HG03103 (cell line): Measurements from ENCODE around the gene NPAS3.

Source experiments
- ATAC-seq: cut with Tn5 transposase; IDR thresholded peaks from one replicate; pipeline ENCODE4 v1.9.1; 2021; ENCODE audit warnings: low read depth; ENCODE audit not compliant: unreplicated experiment

NPAS3 gene

GRCh38 chr14:33711811-33712216, 773.1 kb downstream of the NPAS3 start:
- ATAC-seq: no peak

DNA sequence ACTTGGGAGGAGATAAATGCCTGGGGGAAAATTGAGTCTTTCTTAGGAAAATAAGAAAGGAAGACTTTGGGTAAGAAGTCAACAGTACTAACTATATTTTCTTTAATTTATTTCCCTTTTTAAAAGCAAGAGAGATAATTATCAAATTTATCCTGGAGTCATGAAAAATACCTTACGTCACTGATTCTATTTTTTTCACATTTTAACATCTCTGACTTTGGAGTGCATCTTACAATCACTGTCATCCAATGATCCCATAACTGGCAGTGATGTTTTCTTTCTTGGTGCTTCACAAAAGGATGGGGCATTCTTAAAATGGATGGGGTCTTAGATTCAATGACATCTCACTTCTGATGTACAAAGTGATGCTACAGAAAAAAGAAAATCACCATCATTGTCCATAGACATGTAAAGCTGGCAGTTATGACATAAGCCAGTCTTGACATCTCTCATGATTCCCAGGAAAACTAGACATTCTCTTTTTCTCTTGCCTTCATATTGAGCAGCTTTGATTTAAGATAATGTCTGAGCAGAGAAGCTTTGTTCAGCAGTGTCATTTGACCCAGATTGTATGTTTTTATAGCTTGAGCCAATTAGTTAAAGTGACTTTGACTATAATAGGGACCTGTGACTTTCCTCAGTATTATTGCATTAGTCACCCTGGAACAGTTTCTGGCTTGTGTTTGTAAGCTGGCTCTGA, 776.0 kb downstream of the NPAS3 start:
- ATAC-seq: no peak

DNA sequence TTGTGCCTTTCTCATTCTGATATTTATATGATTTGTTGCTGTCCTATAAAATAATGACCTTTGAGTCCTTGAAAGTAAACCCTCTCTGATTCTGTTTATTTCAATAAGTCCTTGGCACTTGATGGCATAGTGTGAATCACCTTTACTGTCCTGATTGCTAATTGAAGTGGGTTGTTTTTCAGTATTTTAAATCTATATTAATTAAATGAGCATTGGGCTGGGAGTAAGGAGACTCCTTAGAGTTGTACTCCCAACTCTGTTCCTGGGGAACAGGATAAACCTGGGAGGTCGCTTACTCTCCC, 776.5 kb downstream of the NPAS3 start:
- ATAC-seq: no peak

- no peak for ATAC-seq
Observed at GRCh38 chr14:33716921-33717320, 778.2 kb downstream of the NPAS3 start.

DNA sequence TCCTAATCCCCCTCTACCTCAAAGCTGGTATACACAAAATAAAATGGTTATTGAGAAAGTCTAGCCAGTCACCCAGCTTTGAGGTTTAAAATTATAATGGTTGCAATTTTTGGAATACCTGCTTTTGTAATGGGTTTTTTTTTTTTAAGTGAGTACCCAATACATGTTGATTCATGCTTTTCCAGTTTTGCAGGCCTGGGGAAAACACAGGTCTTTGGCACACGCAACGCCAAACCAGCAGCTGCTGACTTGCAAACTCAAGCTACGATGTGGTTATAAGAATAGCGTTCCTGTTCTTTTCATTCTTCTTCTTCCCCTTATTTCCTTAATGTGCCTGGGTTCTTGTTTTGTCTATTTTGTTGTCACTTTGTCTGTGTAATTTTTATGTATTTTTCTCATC, 779.2 kb downstream of the NPAS3 start:
- no peak for ATAC-seq

GRCh38 chr14:33720284-33720787, 781.7 kb downstream of the NPAS3 start:
- ATAC-seq: no peak

DNA sequence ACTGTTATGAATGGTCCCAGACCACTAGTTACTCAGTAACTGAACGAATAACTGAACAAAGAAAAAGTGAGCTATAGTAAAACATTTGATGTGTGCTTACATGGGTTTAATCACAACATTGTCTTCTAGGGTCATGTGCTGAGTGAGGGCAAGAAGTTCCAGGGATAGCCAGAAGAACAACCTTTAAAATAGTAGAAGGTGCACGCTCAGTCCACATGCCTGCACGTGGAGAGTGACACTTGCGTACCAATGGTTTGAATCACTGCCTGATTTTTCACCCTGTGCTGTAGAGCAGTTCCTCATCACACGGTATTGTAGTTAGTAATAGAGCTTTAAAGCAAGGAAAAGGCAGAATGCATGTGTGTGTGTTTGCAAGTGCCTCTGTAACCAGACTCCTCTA, 788.0 kb downstream of the NPAS3 start:
- ATAC-seq: no peak

DNA sequence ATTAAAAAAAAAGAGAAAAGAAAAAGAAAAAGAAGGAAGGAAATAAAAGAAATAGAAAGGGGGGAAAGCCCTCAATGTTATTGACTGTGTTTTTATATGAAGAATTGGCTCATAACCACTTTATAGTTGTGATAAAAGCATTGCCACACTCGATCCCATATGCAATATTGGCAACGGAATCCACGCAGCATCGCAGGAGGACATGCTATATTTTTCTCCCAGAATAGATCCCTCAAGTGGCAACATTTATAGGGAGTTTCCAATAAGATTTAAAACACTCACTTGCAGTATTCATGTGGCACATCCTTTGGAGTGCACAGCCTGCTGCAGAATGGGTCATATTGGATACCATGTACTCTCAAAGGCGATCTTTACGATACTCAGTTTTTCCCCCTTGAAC, 788.9 kb downstream of the NPAS3 start:
- no peak for ATAC-seq

GRCh38 chr14:33728010-33728498, 789.4 kb downstream of the NPAS3 start:
- ATAC-seq: no peak

GRCh38 chr14:33730156-33730555, 791.5 kb downstream of the NPAS3 start:
- no peak for ATAC-seq

GRCh38 chr14:33732175-33732574, 793.5 kb downstream of the NPAS3 start:
- no peak for ATAC-seq

- ATAC-seq: no peak
Observed at GRCh38 chr14:33733310-33733709, 794.6 kb downstream of the NPAS3 start.

- no peak for ATAC-seq
Observed at GRCh38 chr14:33733721-33734120, 795.0 kb downstream of the NPAS3 start.

DNA sequence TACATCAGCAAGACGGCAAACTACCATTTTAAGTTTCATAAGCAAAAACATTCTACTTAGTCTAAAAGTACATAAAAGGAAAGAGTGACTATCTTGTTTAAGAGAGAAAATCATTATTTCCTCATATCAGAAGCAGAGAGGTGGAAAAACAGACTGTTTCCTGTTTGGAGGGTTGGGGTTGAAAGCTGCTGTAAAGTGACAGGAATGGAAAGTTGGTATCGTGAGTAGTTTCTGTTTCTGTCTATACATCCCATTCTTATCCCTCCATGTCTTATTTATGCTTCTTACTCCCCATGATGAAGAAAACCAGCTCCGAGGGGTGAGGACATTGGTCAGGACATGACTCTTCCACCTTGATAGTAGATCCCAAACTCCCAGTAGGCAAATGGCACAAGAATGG, 795.7 kb downstream of the NPAS3 start:
- no peak for ATAC-seq

- no peak for ATAC-seq
Observed at GRCh38 chr14:33736299-33736825, 797.7 kb downstream of the NPAS3 start.

GRCh38 chr14:33736979-33737378, 798.3 kb downstream of the NPAS3 start:
- no peak for ATAC-seq

- no peak for ATAC-seq
Observed at GRCh38 chr14:33737446-33737845, 798.8 kb downstream of the NPAS3 start.

DNA sequence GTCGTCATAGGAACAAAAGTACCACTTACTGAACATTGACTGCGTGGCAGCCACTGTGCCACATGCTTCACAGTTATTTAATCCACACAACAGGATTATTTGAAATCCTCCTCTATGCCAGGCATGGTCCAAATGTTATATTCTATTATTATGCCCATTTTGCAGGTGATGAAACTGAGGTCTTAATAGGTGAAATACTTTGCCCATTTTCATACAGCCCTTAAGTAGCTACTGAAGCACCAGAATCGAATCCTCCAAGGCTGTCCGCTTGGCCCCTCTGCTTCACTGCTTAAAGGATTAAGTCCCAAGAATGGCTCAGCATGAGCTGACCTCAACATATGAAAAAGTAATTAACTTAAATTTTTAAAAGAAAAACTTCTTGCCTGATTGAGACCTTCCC, 799.4 kb downstream of the NPAS3 start:
- ATAC-seq: no peak

- ATAC-seq: no peak
Observed at GRCh38 chr14:33738491-33738890, 799.8 kb downstream of the NPAS3 start.

GRCh38 chr14:33740531-33740930, 801.9 kb downstream of the NPAS3 start:
- no peak for ATAC-seq

DNA sequence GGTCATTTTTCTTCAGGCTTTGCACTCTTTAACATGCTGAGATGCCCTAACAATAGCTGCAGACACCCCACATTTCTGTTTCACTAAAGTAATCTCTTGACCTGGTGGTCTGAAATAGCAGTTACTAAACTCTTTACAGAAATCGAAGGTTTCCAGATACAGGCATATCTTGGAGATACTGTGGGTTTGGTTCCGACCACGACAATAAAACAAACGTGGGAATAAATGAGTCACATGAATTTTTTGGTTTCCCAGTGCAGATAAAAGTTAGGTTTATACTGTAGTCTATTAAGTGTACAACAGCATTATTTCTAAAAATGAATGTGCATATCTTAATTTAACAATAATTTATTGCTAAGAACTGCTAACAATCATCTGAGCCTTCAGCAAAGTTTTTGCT, 803.5 kb downstream of the NPAS3 start:
- no peak for ATAC-seq

- no peak for ATAC-seq
Observed at GRCh38 chr14:33745163-33745562, 806.5 kb downstream of the NPAS3 start.
